Measurements from ENCODE around the gene PFAS. TPM values are rescaled to one million over a fixed set of nuclear protein-coding genes. Genes with fewer than 3 reads are reported as not detected.

Gene PFAS
- total RNA-seq, 1 donor from 2014 or later, result 121 TPM

GRCh38 chr17:8277317-8277716, 28.2 kb downstream of the PFAS start:
- no peaks in the 10 kb centered on the region for H3K4me1 Mint-ChIP-seq
- H3K36me3 Mint-ChIP-seq (ENCODE audit: low read depth), result no peaks in the 10 kb centered on the region
- no peak for TF ChIP-seq CTCF (IDR thresholded peaks at IDR 0.05)
- DNase-seq (no peak), ATAC-seq (ENCODE audit: low read depth) (no peak)
- intact Hi-C loops (cut with micrococcal nuclease), result no loop called here
- no peaks in the 10 kb centered on the region for H3K9me3 Mint-ChIP-seq
- CTCF ChIA-PET, result no interaction called here
- no peak overlapping the region for H3K27ac Mint-ChIP-seq
- POLR2A ChIA-PET, result interaction anchor here (2.7 kb wide), 1 partner anchor 19 kb away, joined by 10 read pairs; the partner anchor contains the start of gene SLC25A35
- H3K27me3 Mint-ChIP-seq, result no peaks in the 10 kb centered on the region
- no peak overlapping the region for H3K4me3 Mint-ChIP-seq

- intact Hi-C loops (cut with micrococcal nuclease), result no loop called here
- H3K27me3 Mint-ChIP-seq, result no peaks in the 10 kb centered on the region
- no peak for TF ChIP-seq CTCF (IDR thresholded peaks at IDR 0.05)
- no peak for DNase-seq
- H3K4me1 Mint-ChIP-seq, result peaks cover 12% of the 10 kb centered on the region
- POLR2A ChIA-PET, result no interaction called here
- CTCF ChIA-PET, result no interaction called here
- no peak overlapping the region for H3K27ac Mint-ChIP-seq
- no peak for ATAC-seq (ENCODE audit: low read depth)
- no peak overlapping the region for H3K4me3 Mint-ChIP-seq
- no peaks in the 10 kb centered on the region for H3K36me3 Mint-ChIP-seq (ENCODE audit: low read depth)
- H3K9me3 Mint-ChIP-seq, result no peaks in the 10 kb centered on the region
These were observed 33.3 kb downstream of the PFAS start for GRCh38 chr17:8282345-8282744.

GRCh38 chr17:8283356-8283755, 34.3 kb downstream of the PFAS start:
- ATAC-seq (ENCODE audit: low read depth) (no peak), DNase-seq (no peak)
- ChIA-PET POLR2A (interaction anchor here (0.5 kb wide), 1 partner anchor 37 kb away, joined by 3 read pairs; no protein-coding TSS in a partner anchor), CTCF (interaction anchor here (0.6 kb wide), 1 partner anchor 745 kb away, joined by 4 read pairs; no protein-coding TSS in a partner anchor)
- Mint-ChIP-seq H3K4me1 (peaks cover 21% of the 10 kb centered on the region), H3K27ac (no peak overlapping the region), H3K4me3 (no peak overlapping the region), H3K9me3 (no peaks in the 10 kb centered on the region), H3K36me3 (ENCODE audit: low read depth) (peaks cover 2% of the 10 kb centered on the region), H3K27me3 (no peaks in the 10 kb centered on the region)
- intact Hi-C loops (cut with micrococcal nuclease), result no loop called here
- no peak for TF ChIP-seq CTCF (IDR thresholded peaks at IDR 0.05)

GRCh38 chr17:8284126-8284525, 35.0 kb downstream of the PFAS start:
- Mint-ChIP-seq H3K4me1 (peaks cover 27% of the 10 kb centered on the region), H3K27me3 (no peaks in the 10 kb centered on the region), H3K36me3 (ENCODE audit: low read depth) (peaks cover 7% of the 10 kb centered on the region), H3K4me3 (no peak overlapping the region), H3K27ac (no peak overlapping the region), H3K9me3 (no peaks in the 10 kb centered on the region)
- TF ChIP-seq CTCF (IDR thresholded peaks at IDR 0.05), result no peak
- CTCF ChIA-PET, result no interaction called here
- DNase-seq, result no peak
- ATAC-seq (ENCODE audit: low read depth), result no peak
- POLR2A ChIA-PET, result interaction anchor here (0.6 kb wide), 1 partner anchor 67 kb away, joined by 3 read pairs; no protein-coding TSS in a partner anchor
- intact Hi-C loops (cut with micrococcal nuclease), result no loop called here

GRCh38 chr17:8285270-8286181, 36.4 kb downstream of the PFAS start:
- H3K4me3 Mint-ChIP-seq, result no peak overlapping the region
- no peak for TF ChIP-seq CTCF (IDR thresholded peaks at IDR 0.05)
- H3K27me3 Mint-ChIP-seq, result no peaks in the 10 kb centered on the region
- peaks cover 41% of the 10 kb centered on the region for H3K4me1 Mint-ChIP-seq
- no peak for DNase-seq
- no peaks in the 10 kb centered on the region for H3K9me3 Mint-ChIP-seq
- intact Hi-C loops (cut with micrococcal nuclease), result loop anchor here (5.0 kb wide), 1 partner anchor 353 kb away; the partner anchor contains the start of genes CNTROB and TRAPPC1
- ChIA-PET CTCF (no interaction called here), POLR2A (interaction anchor here (0.6 kb wide), 1 partner anchor 91 kb away, joined by 4 read pairs; no protein-coding TSS in a partner anchor)
- H3K36me3 Mint-ChIP-seq (ENCODE audit: low read depth), result peaks cover 9% of the 10 kb centered on the region
- ATAC-seq (ENCODE audit: low read depth), result no peak
- H3K27ac Mint-ChIP-seq, result no peak overlapping the region
